Transverse colon (tissue), 3 donors: ENCODE measurements around the gene DPEP3.

ENCODE experiments used
- CTCF ChIP-seq, 5 experiments: fragments of 200-600 bp in 3 of 5; fragments of 450-650 bp in 2 of 5; sonication (generic) in 3 of 5; IDR thresholded peaks; 1 replicate in 2 of 5; 2 replicates in 3 of 5; pipeline ENCODE4 v1.5.1; 2016 to 2017; ENCODE audit warnings: antibody characterized with exemption in 5 of 5, inconsistent platforms in 3 of 5, mild to moderate bottlenecking in 2 of 5, moderate library complexity in 1 of 5
- EP300 ChIP-seq: sonication (generic); formaldehyde crosslinking; IDR thresholded peaks from one replicate; pipeline ENCODE4 v1.6.1; 2017; ENCODE audit warnings: antibody characterized with exemption, low read depth
- POLR2A ChIP-seq: fragments of 450-650 bp; IDR thresholded peaks from one replicate; pipeline ENCODE4 v1.6.1; 2016; ENCODE audit warnings: antibody characterized with exemption, mild to moderate bottlenecking, moderate library complexity

- TF ChIP-seq CTCF (IDR thresholded peaks at IDR 0.05), result no peak
- TF ChIP-seq POLR2A, result no peak
- TF ChIP-seq EP300, result no peak
Observed at GRCh38 chr16:67967958-67968399, 12.3 kb downstream of the DPEP3 start.
